Tibial nerve (tissue), 4 donors: ENCODE data around the gene HNRNPH3. TPM values are rescaled to one million over a fixed set of nuclear protein-coding genes. Genes with fewer than 3 reads are reported as not detected.

Experiments used
- DNase-seq, 2 donors: peaks; one replicate each; pipeline ENCODE4 v3.0.0-alpha.2; 2019; ENCODE audit warnings: low spot score in 2 of 2
- H3K27ac ChIP-seq, 4 donors: fragments of 200-600 bp; sonication (generic) in 3 of 4; one replicate each; pipeline ENCODE4 v1.5.1; 2017 to 2019; ENCODE audit warnings: mild to moderate bottlenecking in 1 of 4
- H3K27me3 ChIP-seq, 2 donors: fragments of 200-600 bp; sonication (generic) in 1 of 2; one replicate each; pipeline versions ENCODE4 v1.5.1 to v1.6.0; 2017 to 2019
- H3K36me3 ChIP-seq, 3 donors: fragments of 200-600 bp; sonication (generic); one replicate each; pipeline ENCODE4 v1.5.1; 2018 to 2019
- H3K4me1 ChIP-seq, 4 donors: fragments of 200-600 bp; sonication (generic) in 3 of 4; one replicate each; pipeline ENCODE4 v1.5.1; 2017 to 2019
- H3K4me3 ChIP-seq, 4 donors: fragments of 200-600 bp; sonication (generic) in 3 of 4; one replicate each; pipeline ENCODE4 v1.5.1; 2017 to 2019; ENCODE audit warnings: mild to moderate bottlenecking in 1 of 4, moderate library complexity in 1 of 4
- H3K9me3 ChIP-seq, 4 donors: fragments of 200-600 bp; sonication (generic) in 3 of 4; one replicate each; pipeline ENCODE4 v1.5.1; 2017 to 2019
- EP300 ChIP-seq, 2 donors: sonication (generic); formaldehyde crosslinking; IDR thresholded peaks; one replicate each; pipeline ENCODE4 v1.6.1; 2017; ENCODE audit warnings: antibody characterized with exemption in 2 of 2, mild to moderate bottlenecking in 1 of 2
- POLR2A ChIP-seq, 2 donors: fragments of 450-650 bp; IDR thresholded peaks; one replicate each; pipeline ENCODE4 v1.6.1; 2017; ENCODE audit warnings: antibody characterized with exemption in 2 of 2, mild to moderate bottlenecking in 2 of 2, moderate library complexity in 2 of 2
- WGBS, 2 donors: methylation state at CpG; one replicate each; pipeline ENCODE4 v1.1.5; 2018; 5-methylcytosine and 5-hydroxymethylcytosine counted together
- total RNA-seq, 4 donors: library from RNA; depleted of rRNA; stranded (reverse); fragments of >200 nt; gene quantifications; one replicate each; pipeline ENCODE4 v1.1.0, GENCODE V29; 2016
- TF ChIP-seq, protein P1 (sequence below), 5 experiments: fragments of 200-600 bp in 3 of 5; fragments of 450-650 bp in 2 of 5; sonication (generic) in 3 of 5; IDR thresholded peaks; one replicate each; pipeline ENCODE4 v1.5.1; 2016 to 2019; ENCODE audit warnings: antibody characterized with exemption in 5 of 5, mild to moderate bottlenecking in 3 of 5, moderate library complexity in 2 of 5

Gene HNRNPH3
- total RNA-seq, 4 donors from 2014 or later: 31.8 to 66.4 (median 60.1) TPM

- Histone ChIP-seq H3K4me1 (peaks cover 0 to 6% (median 0%) of the 10 kb centered on the region in 4 donors), H3K4me3 (no peak overlapping the region), H3K27me3 (no peaks in the 10 kb centered on the region), H3K9me3 (no peaks in the 10 kb centered on the region), H3K36me3 (peaks cover 0 to 6% (median 0%) of the 10 kb centered on the region in 3 donors), H3K27ac (no peak overlapping the region)
- no peak for DNase-seq
- TF ChIP-seq, protein P1, sequence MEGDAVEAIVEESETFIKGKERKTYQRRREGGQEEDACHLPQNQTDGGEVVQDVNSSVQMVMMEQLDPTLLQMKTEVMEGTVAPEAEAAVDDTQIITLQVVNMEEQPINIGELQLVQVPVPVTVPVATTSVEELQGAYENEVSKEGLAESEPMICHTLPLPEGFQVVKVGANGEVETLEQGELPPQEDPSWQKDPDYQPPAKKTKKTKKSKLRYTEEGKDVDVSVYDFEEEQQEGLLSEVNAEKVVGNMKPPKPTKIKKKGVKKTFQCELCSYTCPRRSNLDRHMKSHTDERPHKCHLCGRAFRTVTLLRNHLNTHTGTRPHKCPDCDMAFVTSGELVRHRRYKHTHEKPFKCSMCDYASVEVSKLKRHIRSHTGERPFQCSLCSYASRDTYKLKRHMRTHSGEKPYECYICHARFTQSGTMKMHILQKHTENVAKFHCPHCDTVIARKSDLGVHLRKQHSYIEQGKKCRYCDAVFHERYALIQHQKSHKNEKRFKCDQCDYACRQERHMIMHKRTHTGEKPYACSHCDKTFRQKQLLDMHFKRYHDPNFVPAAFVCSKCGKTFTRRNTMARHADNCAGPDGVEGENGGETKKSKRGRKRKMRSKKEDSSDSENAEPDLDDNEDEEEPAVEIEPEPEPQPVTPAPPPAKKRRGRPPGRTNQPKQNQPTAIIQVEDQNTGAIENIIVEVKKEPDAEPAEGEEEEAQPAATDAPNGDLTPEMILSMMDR (IDR thresholded peaks at IDR 0.05): no peak
- TF ChIP-seq EP300 (IDR thresholded peaks at IDR 0.05): no peak
- no peak for TF ChIP-seq POLR2A (IDR thresholded peaks at IDR 0.05)
- WGBS, 2 donors: 60 to 65% methylated on average over 9 of the region's 9 CpGs
These were observed 34.8 kb upstream of the HNRNPH3 start for GRCh38 chr10:68296843-68297663.

- DNase-seq: no peak
- Histone ChIP-seq H3K4me1 (peaks cover 0 to 9% (median 0%) of the 10 kb centered on the region in 4 donors), H3K4me3 (no peak overlapping the region), H3K36me3 (no peaks in the 10 kb centered on the region), H3K27ac (no peak overlapping the region), H3K27me3 (no peaks in the 10 kb centered on the region), H3K9me3 (no peaks in the 10 kb centered on the region)
- 86 to 94% methylated on average over 3 of the region's 3 CpGs for WGBS, 2 donors
- no peak for TF ChIP-seq POLR2A (IDR thresholded peaks at IDR 0.05)
These were observed 30.6 kb upstream of the HNRNPH3 start for GRCh38 chr10:68301301-68301700.

- Histone ChIP-seq H3K4me1 (peaks cover 0 to 9% (median 0%) of the 10 kb centered on the region in 4 donors), H3K36me3 (no peaks in the 10 kb centered on the region), H3K27ac (no peak overlapping the region), H3K9me3 (no peaks in the 10 kb centered on the region), H3K4me3 (no peak overlapping the region), H3K27me3 (no peaks in the 10 kb centered on the region)
- TF ChIP-seq POLR2A (IDR thresholded peaks at IDR 0.05): no peak
- TF ChIP-seq, protein P1 (IDR thresholded peaks at IDR 0.05): peak; percentile 42 to 74 (median 48)
- 30 to 31% methylated on average over 6 of the region's 6 CpGs for WGBS, 2 donors
- DNase-seq: no peak
These were observed 29.9 kb upstream of the HNRNPH3 start for GRCh38 chr10:68301790-68302502.

DNA sequence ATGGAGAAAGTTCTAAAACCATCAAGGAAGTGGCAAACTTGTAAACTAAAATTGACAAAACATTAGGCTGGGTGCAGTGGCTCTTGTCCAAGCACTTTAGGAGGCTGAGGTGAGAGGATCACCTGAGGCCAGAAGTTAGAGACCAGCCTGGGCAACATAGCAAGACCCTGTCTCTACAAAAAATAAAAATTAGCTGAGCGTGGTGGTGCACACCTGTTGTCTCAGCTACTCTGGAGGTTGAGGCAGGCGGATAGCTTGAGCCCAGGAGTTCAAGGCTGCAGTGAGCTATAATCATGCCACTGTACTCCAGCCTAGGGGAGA lies 29.4 kb upstream of the HNRNPH3 start:
- WGBS, 2 donors: 69 to 74% methylated on average over 2 of the region's 2 CpGs
- Histone ChIP-seq H3K9me3 (no peaks in the 10 kb centered on the region), H3K4me1 (peaks cover 0 to 9% (median 0%) of the 10 kb centered on the region in 4 donors), H3K36me3 (no peaks in the 10 kb centered on the region), H3K4me3 (no peak overlapping the region), H3K27ac (no peak overlapping the region), H3K27me3 (no peaks in the 10 kb centered on the region)
- DNase-seq: no peak
- no peak for TF ChIP-seq EP300 (IDR thresholded peaks at IDR 0.05)
- TF ChIP-seq, protein P1 (IDR thresholded peaks at IDR 0.05): peak in 2 of 5 experiments; percentile 1 to 4

DNA sequence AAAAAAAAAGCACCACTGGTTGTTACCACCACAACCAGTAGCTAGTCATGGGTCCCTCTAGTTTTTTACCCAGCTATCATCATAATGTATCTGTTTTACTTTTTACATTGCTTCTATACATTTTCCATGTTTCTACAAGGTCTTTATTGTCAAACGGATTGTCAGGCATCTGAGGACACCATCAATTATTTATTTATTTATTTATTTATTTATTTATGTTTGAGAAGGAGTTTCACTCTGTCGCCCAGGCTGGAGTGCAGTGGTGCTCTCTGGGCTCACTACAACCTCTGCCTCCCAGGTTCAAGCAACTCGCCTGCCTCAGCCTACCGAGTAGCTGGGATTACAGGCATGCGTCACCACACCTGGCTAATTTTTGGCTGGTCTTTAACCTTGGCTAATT lies 29.0 kb upstream of the HNRNPH3 start:
- Histone ChIP-seq H3K9me3 (no peaks in the 10 kb centered on the region), H3K4me3 (no peak overlapping the region), H3K4me1 (peaks cover 0 to 9% (median 0%) of the 10 kb centered on the region in 4 donors), H3K27me3 (no peaks in the 10 kb centered on the region), H3K27ac (no peak overlapping the region), H3K36me3 (no peaks in the 10 kb centered on the region)
- WGBS, 2 donors: 79% methylated on average over 5 of the region's 5 CpGs
- TF ChIP-seq POLR2A (IDR thresholded peaks at IDR 0.05) (no peak), EP300 (IDR thresholded peaks at IDR 0.05) (no peak)
- TF ChIP-seq, protein P1 (IDR thresholded peaks at IDR 0.05): no peak
- no peak for DNase-seq
